ENCODE results near the gene LCN9. TPM values are rescaled to one million over a fixed set of nuclear protein-coding genes. Genes with fewer than 3 reads are reported as not detected.

Gene LCN9
- total RNA-seq, 1 experiment from 2014 or later: not detected

DNA sequence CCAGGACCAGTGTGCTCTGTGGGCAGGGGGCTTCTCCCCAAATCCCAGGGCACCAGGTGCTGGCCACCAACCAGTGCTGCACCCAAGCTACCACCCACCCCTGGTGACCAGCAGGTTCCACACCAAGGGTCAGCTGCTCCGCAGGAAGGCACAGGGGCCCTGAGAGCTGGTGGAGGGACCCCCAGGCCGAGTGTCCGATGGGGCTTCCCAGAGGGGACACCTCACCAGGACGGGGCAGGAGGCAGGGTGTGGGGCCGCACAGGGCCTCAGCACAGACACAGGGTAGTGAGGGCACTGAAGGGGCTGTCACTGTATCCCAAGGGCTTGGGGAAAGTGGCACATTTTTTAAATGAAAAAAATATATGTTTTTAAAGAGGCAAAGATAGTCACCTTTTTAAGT lies 18.1 kb downstream of the LCN9 start:
- H3K9ac ChIP-seq (ENCODE audit: low read length): no peak overlapping the region
- BruUV-seq (replicated peaks): no TSS peak
- TF ChIP-seq EZH2 (IDR thresholded peaks at IDR 0.05; ENCODE audit: low read length, unreplicated experiment) (no peak), EZH2phosphoT487 (IDR thresholded peaks at IDR 0.05; ENCODE audit: borderline replicate concordance, low read length) (no peak)
- TF ChIP-seq, protein P1, sequence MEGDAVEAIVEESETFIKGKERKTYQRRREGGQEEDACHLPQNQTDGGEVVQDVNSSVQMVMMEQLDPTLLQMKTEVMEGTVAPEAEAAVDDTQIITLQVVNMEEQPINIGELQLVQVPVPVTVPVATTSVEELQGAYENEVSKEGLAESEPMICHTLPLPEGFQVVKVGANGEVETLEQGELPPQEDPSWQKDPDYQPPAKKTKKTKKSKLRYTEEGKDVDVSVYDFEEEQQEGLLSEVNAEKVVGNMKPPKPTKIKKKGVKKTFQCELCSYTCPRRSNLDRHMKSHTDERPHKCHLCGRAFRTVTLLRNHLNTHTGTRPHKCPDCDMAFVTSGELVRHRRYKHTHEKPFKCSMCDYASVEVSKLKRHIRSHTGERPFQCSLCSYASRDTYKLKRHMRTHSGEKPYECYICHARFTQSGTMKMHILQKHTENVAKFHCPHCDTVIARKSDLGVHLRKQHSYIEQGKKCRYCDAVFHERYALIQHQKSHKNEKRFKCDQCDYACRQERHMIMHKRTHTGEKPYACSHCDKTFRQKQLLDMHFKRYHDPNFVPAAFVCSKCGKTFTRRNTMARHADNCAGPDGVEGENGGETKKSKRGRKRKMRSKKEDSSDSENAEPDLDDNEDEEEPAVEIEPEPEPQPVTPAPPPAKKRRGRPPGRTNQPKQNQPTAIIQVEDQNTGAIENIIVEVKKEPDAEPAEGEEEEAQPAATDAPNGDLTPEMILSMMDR (conservative IDR thresholded peaks at IDR 0.05; ENCODE audit: low read depth, low read length): no peak
- no peaks in the 10 kb centered on the region for H3K79me2 ChIP-seq (ENCODE audit: low read length)
- CTCF ChIA-PET: no interaction called here
- H3K9me2 ChIP-seq (replicated peaks; ENCODE audit: low read length): no peaks in the 10 kb centered on the region
- H3K36me3 ChIP-seq (ENCODE audit: low read depth, low read length): no peaks in the 10 kb centered on the region
- no peak for ATAC-seq
- no peak overlapping the region for H3K4me2 ChIP-seq (ENCODE audit: low read length)
- no peaks in the 10 kb centered on the region for H3K4me1 ChIP-seq (ENCODE audit: insufficient read depth, low read length)
- DNase-seq: no peak
- H3K27ac ChIP-seq (ENCODE audit: low read length): no peak overlapping the region
- no peaks in the 10 kb centered on the region for H3K27me3 ChIP-seq (ENCODE audit: low read length)
- H4K20me1 ChIP-seq (ENCODE audit: low read length): no peaks in the 10 kb centered on the region
- H3K9me3 ChIP-seq (ENCODE audit: low read length): no peaks in the 10 kb centered on the region
- no peak overlapping the region for H3K4me3 ChIP-seq (ENCODE audit: low read length)
- H3F3A ChIP-seq (ENCODE audit: low read length, unreplicated experiment): no peaks in the 10 kb centered on the region
- POLR2A ChIA-PET (ENCODE audit: unreplicated experiment): no interaction called here
- intact Hi-C loops (cut with micrococcal nuclease): no loop called here
- H2AFZ ChIP-seq (ENCODE audit: low read length): no peak overlapping the region

- H3K4me2 ChIP-seq (ENCODE audit: low read length): no peak overlapping the region
- no peak overlapping the region for H3K4me3 ChIP-seq (ENCODE audit: low read length)
- H3K4me1 ChIP-seq (ENCODE audit: insufficient read depth, low read length): no peaks in the 10 kb centered on the region
- no peak overlapping the region for H2AFZ ChIP-seq (ENCODE audit: low read length)
- no peaks in the 10 kb centered on the region for H3K79me2 ChIP-seq (ENCODE audit: low read length)
- H4K20me1 ChIP-seq (ENCODE audit: low read length): no peaks in the 10 kb centered on the region
- no peaks in the 10 kb centered on the region for H3F3A ChIP-seq (ENCODE audit: low read length, unreplicated experiment)
- CTCF ChIA-PET: no interaction called here
- no TSS peak for BruUV-seq (replicated peaks)
- TF ChIP-seq EZH2phosphoT487 (IDR thresholded peaks at IDR 0.05; ENCODE audit: borderline replicate concordance, low read length): no peak
- no peak overlapping the region for H3K9ac ChIP-seq (ENCODE audit: low read length)
- DNase-seq (no peak), ATAC-seq (no peak)
- no peaks in the 10 kb centered on the region for H3K9me3 ChIP-seq (ENCODE audit: low read length)
- no peaks in the 10 kb centered on the region for H3K36me3 ChIP-seq (ENCODE audit: low read depth, low read length)
- POLR2A ChIA-PET (ENCODE audit: unreplicated experiment): no interaction called here
- intact Hi-C loops (cut with micrococcal nuclease): no loop called here
- H3K27ac ChIP-seq (ENCODE audit: low read length): no peak overlapping the region
- H3K27me3 ChIP-seq (ENCODE audit: low read length): no peaks in the 10 kb centered on the region
- H3K9me2 ChIP-seq (replicated peaks; ENCODE audit: low read length): no peaks in the 10 kb centered on the region
Measured at GRCh38 chr9:135683401-135684034, 20.4 kb downstream of the LCN9 start.

- Histone ChIP-seq H3K4me1 (ENCODE audit: insufficient read depth, low read length) (no peaks in the 10 kb centered on the region), H3K27me3 (ENCODE audit: low read length) (no peaks in the 10 kb centered on the region), H3K4me3 (ENCODE audit: low read length) (no peak overlapping the region), H3K9me3 (ENCODE audit: low read length) (no peaks in the 10 kb centered on the region), H2AFZ (ENCODE audit: low read length) (no peak overlapping the region), H4K20me1 (ENCODE audit: low read length) (no peaks in the 10 kb centered on the region), H3K9ac (ENCODE audit: low read length) (no peak overlapping the region), H3K79me2 (ENCODE audit: low read length) (no peaks in the 10 kb centered on the region), H3K4me2 (ENCODE audit: low read length) (no peak overlapping the region), H3K27ac (ENCODE audit: low read length) (no peak overlapping the region), H3K9me2 (replicated peaks; ENCODE audit: low read length) (no peaks in the 10 kb centered on the region), H3K36me3 (ENCODE audit: low read depth, low read length) (no peaks in the 10 kb centered on the region), H3F3A (ENCODE audit: low read length, unreplicated experiment) (no peaks in the 10 kb centered on the region)
- DNase-seq: no peak
- ATAC-seq: no peak
- TF ChIP-seq, protein P1 (conservative IDR thresholded peaks at IDR 0.05; ENCODE audit: low read depth, low read length): no peak
- TF ChIP-seq EZH2phosphoT487 (IDR thresholded peaks at IDR 0.05; ENCODE audit: borderline replicate concordance, low read length) (no peak), EZH2 (IDR thresholded peaks at IDR 0.05; ENCODE audit: low read length, unreplicated experiment) (no peak)
- intact Hi-C loops (cut with micrococcal nuclease): no loop called here
- ChIA-PET CTCF (no interaction called here), POLR2A (ENCODE audit: unreplicated experiment) (no interaction called here)
- no TSS peak for BruUV-seq (replicated peaks)
Measured at GRCh38 chr9:135684691-135685090, 21.6 kb downstream of the LCN9 start.
